DLD1 (cell line): ENCODE results near the gene RNF13.
"Not testable (repeated sequence)": the region's sequence is repeated elsewhere in the genome, so short reads cannot be mapped to it uniquely, and the experiment has no call there.

Experiments
- in situ Hi-C: cut with HindIII; loops from 2 replicates; pipeline ENCODE4 v1.10.0; 2017; ENCODE audit warnings: low sequenced_read_pairs

Gene RNF13

DNA sequence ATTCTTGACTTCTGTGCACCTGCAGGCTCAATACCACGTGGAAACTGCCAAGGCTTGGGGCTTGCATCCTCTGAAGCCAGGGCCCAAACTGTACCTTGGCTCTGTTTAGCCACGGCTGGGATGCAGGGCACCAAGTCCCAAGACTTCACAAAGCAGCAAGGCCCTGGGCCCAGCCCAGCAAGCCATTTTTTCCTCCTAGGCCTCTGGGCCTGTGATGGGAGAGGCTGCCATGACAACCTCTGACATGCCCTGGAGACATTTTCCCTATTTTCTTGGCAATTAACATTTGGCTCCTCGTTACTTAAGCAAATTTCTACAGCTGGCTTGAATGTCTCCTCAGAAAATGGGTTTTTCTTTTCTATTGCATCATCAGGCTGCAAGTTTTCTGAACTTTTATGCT lies 25.5 kb downstream of the RNF13 start:
- in situ Hi-C loops, result not testable (repeated sequence)

DNA sequence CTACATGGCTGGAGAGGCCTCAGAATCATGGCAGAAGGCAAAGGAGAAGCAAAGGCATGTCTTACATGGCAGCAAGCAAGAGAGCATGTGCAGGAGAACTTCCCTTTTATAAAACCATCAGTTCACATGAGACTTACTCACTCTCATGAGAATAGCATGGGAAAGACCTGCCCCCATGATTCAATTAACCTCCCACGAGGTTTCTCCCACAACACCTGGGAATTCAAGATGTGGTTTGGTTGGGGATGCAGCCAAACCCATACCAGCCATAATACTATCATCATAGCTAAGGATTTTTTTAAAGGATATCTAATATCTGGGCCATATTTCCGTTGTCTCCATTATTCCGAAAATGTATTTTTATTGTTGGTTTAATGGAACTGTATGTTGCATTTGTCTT lies 26.5 kb downstream of the RNF13 start:
- in situ Hi-C loops, result not testable (repeated sequence)

DNA sequence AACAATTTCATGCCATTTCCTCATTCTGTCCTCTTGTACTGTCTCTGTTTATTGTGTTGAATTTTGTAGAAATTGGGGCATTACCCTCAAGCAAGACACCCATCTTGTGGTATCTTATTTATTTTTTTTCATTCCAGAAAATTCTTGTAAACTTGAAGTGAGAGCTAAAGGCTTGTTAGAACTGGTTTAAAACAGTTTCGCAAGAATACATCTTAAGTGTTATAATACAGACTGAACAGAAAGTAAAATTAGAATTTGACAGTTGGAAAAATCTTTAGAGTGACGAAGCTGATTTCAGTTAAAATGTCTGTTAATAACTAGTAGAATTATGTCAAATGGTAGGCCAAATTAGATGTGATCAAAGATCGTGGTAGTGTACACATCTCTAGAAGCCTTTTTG lies 26.9 kb downstream of the RNF13 start:
- in situ Hi-C loops, result no loop called here

DNA sequence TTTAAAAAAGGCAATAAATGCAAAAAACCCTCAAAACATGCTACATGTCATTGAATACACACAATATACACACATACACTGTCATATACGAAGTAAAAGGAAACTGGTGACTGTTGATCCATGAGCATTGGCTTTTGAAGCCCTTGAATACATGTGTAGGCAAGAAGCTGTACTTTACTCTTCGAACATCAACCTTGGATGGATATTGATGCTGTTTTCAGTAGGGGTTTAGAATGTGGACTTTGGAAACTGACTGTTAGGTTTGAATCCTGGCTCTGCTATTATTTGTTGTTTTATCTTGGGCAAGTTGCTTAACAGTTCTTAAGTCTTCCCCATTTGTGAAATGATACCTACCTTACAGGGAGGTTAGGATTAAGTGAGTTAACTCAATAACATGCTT lies 30.5 kb downstream of the RNF13 start:
- in situ Hi-C loops, result no loop called here

DNA sequence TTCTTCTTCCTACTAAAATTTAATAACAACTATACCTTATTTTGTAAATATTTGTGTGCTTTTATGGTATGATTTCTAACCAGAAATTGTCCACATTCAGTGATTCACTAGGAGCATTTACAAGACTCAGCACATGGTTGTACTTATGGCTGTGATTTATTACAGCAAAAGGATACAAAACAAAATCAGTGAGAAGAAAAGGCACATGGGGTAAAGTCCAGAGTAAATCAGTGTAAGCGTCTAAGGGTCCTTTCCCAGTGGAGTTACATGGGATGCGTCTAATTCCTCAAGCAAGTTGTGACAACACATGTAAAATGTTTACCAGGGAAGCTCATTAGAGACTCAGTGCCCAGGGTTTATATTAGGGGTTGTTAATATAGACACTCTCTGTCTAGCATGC lies 31.1 kb downstream of the RNF13 start:
- in situ Hi-C loops, result no loop called here

DNA sequence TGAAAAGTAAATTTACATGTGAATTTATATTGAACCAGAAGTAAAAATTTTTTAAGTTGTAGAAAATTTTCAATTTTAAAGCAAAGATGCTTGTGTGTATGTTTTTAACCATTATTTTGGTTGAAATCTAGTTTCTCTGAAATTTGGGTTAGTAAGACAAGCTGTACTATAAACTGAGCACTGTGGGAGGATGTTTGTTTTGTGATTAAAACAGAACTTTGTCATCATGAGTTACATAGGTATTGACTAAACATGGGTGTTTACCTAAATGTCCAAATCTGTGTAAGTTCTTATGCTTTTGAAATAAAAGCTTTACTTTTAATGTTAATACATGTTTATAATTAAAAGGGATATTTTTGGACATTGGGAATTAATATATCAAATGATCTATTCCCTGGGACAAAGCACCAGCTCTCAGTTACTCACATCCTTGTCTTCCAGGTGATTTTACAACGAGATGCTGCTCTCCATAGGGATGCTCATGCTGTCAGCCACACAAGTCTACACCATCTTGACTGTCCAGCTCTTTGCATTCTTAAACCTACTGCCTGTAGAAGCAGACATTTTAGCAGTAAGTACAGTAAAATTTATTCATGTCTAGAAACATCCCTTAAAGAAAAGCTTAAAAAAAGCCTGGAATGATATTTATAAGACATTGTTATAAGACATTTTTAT lies 32.7 kb downstream of the RNF13 start:
- in situ Hi-C loops, result no loop called here

DNA sequence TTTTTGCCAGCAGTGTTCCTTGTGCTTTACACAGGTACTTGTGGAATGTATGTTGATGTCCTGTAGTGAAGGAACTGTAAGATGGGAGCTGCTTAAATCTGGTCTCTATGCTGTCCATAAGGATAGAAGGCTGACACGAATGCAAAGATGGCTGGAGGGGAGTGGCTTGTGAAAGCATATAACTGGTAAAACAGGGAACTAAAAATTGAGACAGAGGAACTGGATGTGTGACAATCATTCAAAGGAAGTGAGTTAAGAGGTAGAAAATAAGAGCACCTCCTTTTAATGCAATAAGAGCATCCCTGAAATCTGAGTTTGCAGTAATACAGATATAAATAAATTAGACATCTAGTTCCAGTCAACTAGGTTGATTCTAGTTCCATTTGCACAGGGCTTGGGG lies 35.2 kb downstream of the RNF13 start:
- in situ Hi-C loops, result no loop called here

DNA sequence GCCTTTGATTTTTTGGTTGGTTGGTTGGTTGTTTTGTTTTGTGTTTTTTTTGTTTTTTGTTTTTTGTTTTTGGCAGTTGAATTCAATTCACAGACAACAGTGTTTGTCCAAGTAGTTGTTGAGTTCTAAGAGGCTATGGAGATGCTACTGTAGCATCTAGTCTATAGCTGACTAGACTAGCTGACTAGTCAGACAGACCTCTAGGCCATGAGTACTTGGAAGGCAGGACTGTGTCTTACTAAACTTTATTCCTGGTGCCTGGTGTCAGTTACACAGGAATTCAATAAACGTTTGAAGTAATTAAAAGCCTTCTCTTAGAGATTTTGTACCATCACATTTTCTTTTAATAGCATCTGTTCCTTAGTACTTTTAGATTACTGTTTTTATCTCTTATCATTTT lies 35.7 kb downstream of the RNF13 start:
- in situ Hi-C loops, result no loop called here

DNA sequence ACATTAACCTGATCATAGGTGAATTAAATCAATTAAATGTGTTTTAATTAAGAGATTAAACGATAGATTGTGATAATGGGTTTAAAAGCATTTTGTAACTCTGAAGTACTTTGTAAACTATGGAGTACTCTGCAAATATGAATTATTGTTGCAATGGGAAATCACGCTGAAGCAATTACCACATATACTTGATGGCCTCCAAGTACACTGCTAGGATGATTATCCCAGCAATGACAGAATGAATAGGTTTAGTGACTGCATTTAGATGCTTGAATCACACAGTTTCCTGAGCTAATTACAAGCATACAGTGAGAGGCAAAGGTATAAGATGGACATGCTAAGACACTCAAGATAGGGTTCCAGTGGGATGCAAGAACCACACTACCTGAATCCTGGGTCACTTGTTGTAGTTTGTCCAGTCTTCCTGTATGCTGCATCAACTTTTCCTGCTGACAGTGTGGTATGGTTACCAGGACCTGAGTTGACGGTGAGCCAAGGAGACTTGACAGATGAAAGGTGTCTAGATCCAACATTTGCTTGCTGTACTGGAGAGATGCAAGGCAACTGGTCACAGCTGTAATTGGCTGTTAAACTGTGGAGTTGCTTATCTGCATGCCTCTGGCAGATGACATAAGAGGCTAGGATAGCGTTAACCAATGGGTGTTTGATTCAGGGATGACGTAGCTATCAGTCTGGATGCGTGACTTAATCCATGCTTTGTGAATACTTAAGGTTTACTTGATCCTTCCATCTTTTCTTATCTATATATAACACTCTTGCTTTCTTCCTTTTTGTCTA lies 38.0 kb downstream of the RNF13 start:
- in situ Hi-C loops, result no loop called here

DNA sequence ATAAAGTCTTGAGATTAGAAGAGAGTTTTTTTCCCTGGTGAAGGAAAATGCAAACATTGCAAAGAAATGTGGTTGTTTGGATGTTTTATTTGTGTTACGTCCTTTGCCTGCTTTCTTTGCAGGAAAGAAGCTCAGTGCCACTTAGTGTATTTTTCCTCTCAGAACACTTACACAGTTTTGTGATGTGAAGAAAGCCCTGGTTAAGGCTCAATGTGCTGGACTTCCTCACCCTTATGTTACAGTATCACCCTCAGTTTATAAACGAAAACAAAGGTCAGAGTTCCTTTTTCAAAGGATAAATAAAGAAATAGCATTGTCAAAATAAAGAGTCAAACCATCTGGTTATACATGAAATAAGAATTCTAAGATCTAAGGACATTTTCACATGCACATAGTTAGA lies 45.9 kb downstream of the RNF13 start:
- in situ Hi-C loops, result no loop called here

DNA sequence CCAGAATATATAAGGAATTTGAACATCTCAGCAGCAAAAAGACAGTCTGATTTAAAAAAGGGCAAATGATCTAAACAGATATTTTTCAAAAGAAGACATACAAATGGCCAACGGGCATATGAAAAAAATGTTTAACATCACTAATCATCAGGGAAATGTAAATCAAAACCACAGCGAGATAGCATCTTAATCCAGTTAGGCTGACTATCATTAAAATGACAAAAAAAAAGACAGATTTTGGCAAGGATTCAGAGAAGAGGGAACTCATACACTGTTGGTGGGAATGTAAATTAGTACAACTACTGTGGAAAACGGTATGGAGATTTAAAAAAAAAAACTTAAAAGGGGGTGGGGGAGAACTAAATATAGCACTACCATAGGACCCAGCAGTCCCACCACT lies 47.9 kb downstream of the RNF13 start:
- in situ Hi-C loops, result no loop called here

DNA sequence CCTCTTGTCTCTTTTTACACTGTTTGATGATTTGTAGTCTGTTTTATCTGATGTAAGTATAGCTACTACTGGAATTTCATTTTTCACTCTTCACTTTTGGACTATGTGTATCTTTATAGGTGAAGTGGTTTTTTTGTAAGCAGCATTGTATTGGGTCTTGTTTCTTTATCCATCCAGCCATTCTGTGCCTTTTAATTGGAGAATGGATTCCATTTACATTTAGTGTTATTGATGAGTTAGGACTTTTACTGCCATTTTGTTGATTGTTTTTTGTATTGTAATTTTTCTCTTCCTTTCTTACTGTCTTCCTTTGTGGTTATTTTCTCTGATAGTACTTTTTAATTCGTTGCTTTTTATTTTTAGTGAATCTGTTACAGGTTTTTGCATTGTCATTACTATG lies 54.5 kb downstream of the RNF13 start:
- in situ Hi-C loops, result no loop called here

DNA sequence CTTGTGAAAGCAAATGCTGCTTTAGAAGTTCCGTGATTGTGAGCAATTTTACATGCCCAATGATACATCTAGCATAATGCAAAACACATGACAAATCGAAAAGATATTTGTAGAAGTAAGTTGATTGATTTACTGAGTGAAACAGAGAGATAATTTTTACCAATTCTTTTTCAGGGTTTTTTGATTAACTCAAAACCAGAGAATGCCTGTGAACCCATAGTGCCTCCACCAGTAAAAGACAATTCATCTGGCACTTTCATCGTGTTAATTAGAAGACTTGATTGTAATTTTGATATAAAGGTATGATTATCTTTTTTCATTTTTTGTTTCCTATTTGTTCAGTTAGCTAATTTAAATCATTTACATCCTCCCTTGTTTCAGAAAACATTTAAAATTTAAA lies 58.8 kb downstream of the RNF13 start:
- in situ Hi-C loops, result no loop called here

DNA sequence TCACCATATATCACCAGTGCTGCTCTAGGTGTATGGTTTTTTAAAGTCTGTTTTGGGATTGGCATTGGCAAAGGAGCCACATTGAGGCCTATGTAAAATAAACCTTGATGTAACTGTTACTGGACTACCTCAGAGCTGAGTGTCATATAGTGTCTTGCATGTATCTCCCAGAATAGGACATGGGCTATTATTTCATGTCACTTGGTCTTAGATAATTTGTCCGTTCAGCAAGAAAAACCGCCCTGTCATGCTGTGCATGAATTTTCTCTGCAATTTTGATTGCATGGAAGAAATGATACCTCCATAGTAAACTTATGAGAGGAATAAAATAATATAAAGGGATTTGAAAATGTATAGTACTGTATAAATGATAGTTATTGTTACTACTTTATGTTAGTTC lies 59.6 kb downstream of the RNF13 start:
- in situ Hi-C loops, result no loop called here

DNA sequence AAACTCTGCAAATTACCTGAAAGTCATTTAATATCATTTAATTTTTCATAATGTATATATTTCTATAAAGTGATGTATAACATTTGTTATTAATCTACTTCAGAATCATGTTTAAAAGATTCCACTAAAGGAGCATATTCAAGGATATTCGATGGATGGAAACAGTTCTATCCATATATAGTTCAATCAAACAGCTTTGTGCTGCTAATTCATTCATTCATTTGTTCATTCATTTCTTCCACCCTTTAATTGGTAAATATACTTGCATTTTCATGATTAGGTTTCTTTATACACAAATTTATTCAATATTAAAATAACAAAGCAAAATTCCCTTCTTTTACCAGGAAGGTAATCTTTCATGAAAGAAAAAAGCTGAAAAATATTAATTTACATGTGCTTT lies 64.7 kb downstream of the RNF13 start:
- in situ Hi-C loops, result no loop called here

DNA sequence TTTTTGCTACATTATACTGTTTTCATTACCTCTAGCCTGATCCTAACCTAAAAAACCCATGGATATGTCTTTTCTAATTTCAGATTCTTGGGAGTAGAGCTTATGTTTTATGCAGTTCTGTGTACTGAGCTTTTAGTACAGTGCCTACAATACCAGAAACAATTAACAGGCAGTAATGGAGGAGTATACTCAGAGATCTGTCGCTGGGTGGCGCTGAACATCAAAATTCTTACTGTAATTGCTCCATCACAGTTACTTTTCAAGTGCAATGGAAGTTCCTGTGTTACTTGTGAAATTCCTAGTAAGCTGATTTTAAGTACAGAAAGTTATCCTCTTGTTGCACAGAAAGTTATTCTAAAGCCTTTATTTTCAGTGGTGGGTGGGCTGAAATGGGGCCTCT lies 66.9 kb downstream of the RNF13 start:
- in situ Hi-C loops, result no loop called here

DNA sequence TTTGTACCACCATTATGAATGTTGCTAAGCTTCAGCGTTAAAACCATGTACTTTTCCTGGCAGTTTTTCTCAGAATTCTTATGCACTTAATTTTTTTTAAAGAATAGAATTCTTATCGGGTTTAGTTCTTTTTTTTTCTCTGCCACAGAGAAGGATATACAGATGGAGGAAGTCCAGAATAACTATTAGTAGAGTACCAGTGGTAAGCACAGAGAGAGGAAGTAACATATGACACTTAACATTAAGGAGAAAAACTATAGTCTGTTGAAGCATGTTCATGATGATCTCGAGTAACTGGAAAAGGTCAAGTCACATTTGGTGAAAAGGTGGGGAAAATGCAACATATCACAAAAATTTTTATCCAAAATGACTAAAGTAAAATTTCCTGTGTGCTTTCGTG lies 68.9 kb downstream of the RNF13 start:
- in situ Hi-C loops, result no loop called here

DNA sequence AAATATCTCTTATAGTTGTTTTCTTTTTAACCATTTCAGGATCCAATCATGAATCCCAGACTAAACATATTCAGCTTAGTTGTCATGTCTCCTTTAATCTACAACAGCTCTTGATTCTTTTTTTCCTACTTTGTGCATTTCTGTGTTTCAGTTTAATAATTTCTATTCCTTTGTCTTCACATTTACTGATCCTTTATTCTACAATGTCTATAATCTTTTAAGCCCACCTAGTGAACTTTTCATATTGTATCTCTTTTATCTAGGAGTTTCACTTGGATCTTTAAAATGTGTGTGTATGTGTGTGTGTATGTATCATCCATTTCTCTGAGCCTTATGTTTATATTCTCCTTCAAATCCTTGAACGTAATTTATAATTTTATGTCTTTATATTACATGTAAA lies 70.1 kb downstream of the RNF13 start:
- in situ Hi-C loops, result no loop called here

DNA sequence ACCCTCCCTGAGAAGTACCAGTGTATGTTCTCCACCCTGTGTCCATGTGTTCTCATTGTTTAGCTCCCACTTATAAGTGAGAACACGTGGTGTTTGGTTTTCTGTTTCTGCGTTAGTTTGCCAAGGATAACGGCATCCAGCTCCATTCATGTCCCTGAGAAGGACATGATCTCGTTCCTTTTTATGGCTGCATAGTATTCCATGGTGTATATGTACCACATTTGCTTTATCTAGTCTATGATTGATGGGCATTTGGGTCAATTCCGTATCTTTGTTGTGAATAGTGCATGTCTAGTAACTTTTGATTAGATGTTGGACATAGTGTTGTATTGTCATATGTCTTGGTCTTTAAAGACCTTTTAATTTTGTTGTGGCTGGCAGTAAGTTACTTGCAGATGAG lies 70.8 kb downstream of the RNF13 start:
- in situ Hi-C loops, result not testable (repeated sequence)

DNA sequence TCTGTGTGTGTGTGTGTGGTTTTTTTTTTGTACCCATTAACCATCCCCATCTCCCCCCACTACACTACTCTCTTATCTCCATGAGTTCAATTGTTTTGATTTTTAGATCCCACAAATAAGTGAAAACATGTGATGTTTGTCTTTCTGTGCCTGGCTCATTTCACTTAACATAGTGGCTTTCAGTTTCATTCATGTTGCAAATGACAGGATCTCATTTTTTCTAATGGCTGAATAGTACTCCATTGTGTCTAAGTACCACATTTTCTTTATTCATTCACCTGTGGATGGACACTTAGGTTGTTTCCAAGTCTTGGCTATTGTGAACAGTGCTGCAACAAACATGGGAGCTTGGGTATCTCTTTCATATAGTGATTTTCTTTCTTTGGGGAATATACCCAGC lies 71.8 kb downstream of the RNF13 start:
- in situ Hi-C loops, result not testable (repeated sequence)

DNA sequence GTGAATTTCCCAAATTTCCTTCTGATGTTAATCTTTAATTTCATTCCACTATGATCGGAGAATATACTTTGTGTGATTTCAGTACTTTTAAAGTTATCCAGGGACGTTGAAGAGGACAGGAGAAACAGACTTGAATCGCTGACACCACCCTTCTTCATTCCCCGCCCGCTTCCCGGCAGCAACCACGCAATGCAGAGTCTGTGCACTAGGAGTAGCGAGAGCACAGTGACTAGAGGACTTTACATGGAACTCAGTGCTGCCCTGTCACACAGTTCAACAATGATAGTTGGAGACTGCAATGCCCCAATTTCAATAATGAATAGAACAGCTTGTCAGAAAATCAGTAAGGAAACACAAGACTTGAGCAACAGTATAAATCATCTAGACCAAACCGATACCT lies 73.9 kb downstream of the RNF13 start:
- in situ Hi-C loops, result no loop called here

DNA sequence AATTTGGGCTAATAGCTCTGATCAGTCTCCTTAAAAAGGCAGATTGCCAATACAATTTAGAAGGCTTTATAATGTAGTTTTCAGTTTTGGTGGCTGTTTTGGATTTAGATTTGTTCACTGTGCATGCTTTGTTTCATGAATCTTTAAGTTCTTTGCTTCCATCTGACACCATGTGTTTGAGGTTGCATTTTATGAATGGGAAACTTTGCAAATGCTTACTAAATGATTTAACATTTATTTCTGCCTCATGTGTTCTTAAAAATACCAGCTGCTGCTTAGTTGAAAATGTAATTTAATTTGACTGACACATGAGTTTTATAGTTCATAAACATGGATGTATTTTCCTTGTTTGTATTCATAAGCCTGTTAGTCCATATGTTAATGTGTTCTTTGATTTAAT lies 78.6 kb downstream of the RNF13 start:
- in situ Hi-C loops, result no loop called here

DNA sequence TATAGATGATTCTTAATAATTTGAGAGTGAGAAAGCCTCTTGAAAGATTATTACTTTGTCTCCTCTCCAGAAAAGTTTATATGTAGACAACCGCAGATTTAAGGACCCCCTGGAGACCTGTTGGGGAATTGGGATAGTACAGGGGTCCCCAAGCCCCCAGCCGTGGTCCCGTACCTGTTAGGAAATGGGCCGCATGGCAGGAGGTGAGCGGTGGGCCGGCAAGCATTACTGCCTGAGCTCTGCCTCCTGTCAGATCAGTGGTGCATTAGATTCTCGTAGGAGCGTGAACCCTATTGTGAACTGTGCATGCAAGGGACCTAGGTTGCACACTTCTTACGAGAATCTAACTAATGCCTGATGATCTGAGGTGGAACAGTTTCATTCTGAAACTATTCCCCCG lies 79.4 kb downstream of the RNF13 start:
- in situ Hi-C loops, result no loop called here
